Activated CD8-positive, alpha-beta memory T cell treated with anti-CD3 and anti-CD28 coated beads, Interleukin-2, amount 50 U/mL, for 1 hour (primary cell): ENCODE data around the gene IPO13.

Experiments
- DNase-seq: peaks from one replicate; pipeline ENCODE4 v3.0.0-alpha.2; 2020; ENCODE audit errors: extremely low read depth

IPO13 gene

GRCh38 chr1:43987159-43987902 is 40.6 kb downstream of the IPO13 start:
- DNase-seq: no peak

GRCh38 chr1:43990271-43991199 is 43.8 kb downstream of the IPO13 start:
- no peak for DNase-seq

- no peak for DNase-seq
Measured at GRCh38 chr1:43991200-43991475, 44.4 kb downstream of the IPO13 start.

- no peak for DNase-seq
Measured at GRCh38 chr1:43991476-43992231, 44.9 kb downstream of the IPO13 start, which contains the start of gene CCDC24. TSS of gene CCDC24 (plus strand) at chr1:43991599. CDS start at chr1:43991879, 280 bp downstream.

- DNase-seq: no peak
Measured at GRCh38 chr1:43992232-43992995, 45.7 kb downstream of the IPO13 start.

- DNase-seq: no peak
Measured at GRCh38 chr1:43993206-43993914, 46.6 kb downstream of the IPO13 start.

- no peak for DNase-seq
Measured at GRCh38 chr1:43994071-43994470, 47.3 kb downstream of the IPO13 start.

GRCh38 chr1:43994794-43995790 is 48.3 kb downstream of the IPO13 start:
- DNase-seq: no peak

GRCh38 chr1:43995984-43996732 is 49.4 kb downstream of the IPO13 start:
- DNase-seq: no peak

GRCh38 chr1:43996733-43997115 is 50.0 kb downstream of the IPO13 start:
- no peak for DNase-seq

- no peak for DNase-seq
Measured at GRCh38 chr1:43997295-43997999, 50.7 kb downstream of the IPO13 start.

- DNase-seq: no peak
Measured at GRCh38 chr1:43998000-43998378, 51.2 kb downstream of the IPO13 start.

GRCh38 chr1:43999455-43999854 is 52.7 kb downstream of the IPO13 start:
- no peak for DNase-seq

- DNase-seq: no peak
Measured at GRCh38 chr1:44000122-44000665, 53.4 kb downstream of the IPO13 start.

- no peak for DNase-seq
Measured at GRCh38 chr1:44002165-44002564, 55.4 kb downstream of the IPO13 start.

- no peak for DNase-seq
Measured at GRCh38 chr1:44002606-44003157, 55.9 kb downstream of the IPO13 start.

- DNase-seq: no peak
Measured at GRCh38 chr1:44008259-44008658, 61.5 kb downstream of the IPO13 start.
